Measurements from ENCODE around the gene DENND1A.

DNA sequence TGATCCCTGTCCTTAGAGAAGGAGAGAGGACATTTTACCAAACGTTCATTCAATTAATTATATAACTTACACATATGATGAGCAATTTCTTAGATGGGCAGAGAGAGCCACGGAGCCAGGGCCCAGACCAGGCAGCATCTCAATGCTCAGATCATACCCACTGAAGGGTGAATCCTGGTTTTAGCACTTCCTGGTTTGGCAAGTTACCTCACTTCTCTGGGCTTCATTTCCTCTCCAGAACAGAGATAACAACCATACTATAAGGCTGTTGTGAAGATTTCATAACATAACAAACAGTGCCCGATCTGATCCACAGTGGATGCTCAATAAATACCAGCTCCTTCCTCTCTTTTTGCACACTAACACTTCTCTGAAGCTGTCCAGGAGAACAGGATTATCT is 271.1 kb downstream of the DENND1A start:
- TF ChIP-seq, protein P1, sequence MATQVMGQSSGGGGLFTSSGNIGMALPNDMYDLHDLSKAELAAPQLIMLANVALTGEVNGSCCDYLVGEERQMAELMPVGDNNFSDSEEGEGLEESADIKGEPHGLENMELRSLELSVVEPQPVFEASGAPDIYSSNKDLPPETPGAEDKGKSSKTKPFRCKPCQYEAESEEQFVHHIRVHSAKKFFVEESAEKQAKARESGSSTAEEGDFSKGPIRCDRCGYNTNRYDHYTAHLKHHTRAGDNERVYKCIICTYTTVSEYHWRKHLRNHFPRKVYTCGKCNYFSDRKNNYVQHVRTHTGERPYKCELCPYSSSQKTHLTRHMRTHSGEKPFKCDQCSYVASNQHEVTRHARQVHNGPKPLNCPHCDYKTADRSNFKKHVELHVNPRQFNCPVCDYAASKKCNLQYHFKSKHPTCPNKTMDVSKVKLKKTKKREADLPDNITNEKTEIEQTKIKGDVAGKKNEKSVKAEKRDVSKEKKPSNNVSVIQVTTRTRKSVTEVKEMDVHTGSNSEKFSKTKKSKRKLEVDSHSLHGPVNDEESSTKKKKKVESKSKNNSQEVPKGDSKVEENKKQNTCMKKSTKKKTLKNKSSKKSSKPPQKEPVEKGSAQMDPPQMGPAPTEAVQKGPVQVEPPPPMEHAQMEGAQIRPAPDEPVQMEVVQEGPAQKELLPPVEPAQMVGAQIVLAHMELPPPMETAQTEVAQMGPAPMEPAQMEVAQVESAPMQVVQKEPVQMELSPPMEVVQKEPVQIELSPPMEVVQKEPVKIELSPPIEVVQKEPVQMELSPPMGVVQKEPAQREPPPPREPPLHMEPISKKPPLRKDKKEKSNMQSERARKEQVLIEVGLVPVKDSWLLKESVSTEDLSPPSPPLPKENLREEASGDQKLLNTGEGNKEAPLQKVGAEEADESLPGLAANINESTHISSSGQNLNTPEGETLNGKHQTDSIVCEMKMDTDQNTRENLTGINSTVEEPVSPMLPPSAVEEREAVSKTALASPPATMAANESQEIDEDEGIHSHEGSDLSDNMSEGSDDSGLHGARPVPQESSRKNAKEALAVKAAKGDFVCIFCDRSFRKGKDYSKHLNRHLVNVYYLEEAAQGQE (IDR thresholded peaks at IDR 0.05; ENCODE audit: insufficient read depth in 1 of 2, low read depth in 2 of 2, low read length in 2 of 2), result no peak
- TF ChIP-seq POLR2AphosphoS5 (IDR thresholded peaks at IDR 0.05; ENCODE audit: low read depth, low read length) (no peak), TAF1 (IDR thresholded peaks at IDR 0.05; ENCODE audit: borderline replicate concordance, insufficient read depth, low read length) (no peak)

All from PFSK-1 (cell line).